Cardiac muscle cell (in vitro differentiated cells and primary cell): Measurements from ENCODE around the gene WDR12. TPM values are rescaled to one million over a fixed set of nuclear protein-coding genes. Genes with fewer than 3 reads are reported as not detected.
"Not testable (repeated sequence)": the region's sequence is repeated elsewhere in the genome, so short reads cannot be mapped to it uniquely, and the experiment has no call there.

Source experiments
- DNase-seq, 2 donors: peaks; one replicate each; pipeline versions ENCODE4 v3.0.0 to v3.0.0-alpha.2; 2010 to 2017; ENCODE audit warnings: low read depth in 1 of 2, low spot score in 1 of 2
- H3K27ac ChIP-seq: fragments of 200-600 bp; sonication (generic); 2 replicates; pipeline ENCODE4 v1.5.1; 2016
- H3K27me3 ChIP-seq: fragments of 200-600 bp; sonication (generic); 2 replicates; pipeline ENCODE4 v1.6.0; 2016; ENCODE audit warnings: control low read depth
- H3K36me3 ChIP-seq: fragments of 200-600 bp; sonication (generic); 2 replicates; pipeline ENCODE4 v1.5.1; 2016; ENCODE audit warnings: control low read depth
- H3K4me1 ChIP-seq: fragments of 200-600 bp; sonication (generic); 2 replicates; pipeline ENCODE4 v1.8.1; 2017; ENCODE audit warnings: low read depth, mild to moderate bottlenecking, mixed run types
- H3K4me3 ChIP-seq: fragments of 200-600 bp; sonication (generic); 2 replicates; pipeline ENCODE4 v1.5.1; 2016; ENCODE audit warnings: mild to moderate bottlenecking
- H3K9me3 ChIP-seq: fragments of 200-600 bp; sonication (generic); 2 replicates; pipeline ENCODE4 v1.5.1; 2017; ENCODE audit warnings: low read depth, mild to moderate bottlenecking, control low read depth
- polyA plus RNA-seq: library from polyadenylated mRNA; unstranded; fragments of >200 nt; fragmentation: Nextera tagmentation; extraction: Ambion mirVana; gene quantifications from 2 replicates; pipeline ENCODE4 v1.2.1, GENCODE V29; 2016
- total RNA-seq: library from RNA; depleted of rRNA; stranded (reverse); fragments of >200 nt; gene quantifications from 2 replicates; pipeline ENCODE4 v1.2.3, GENCODE V29; 2016
- TF ChIP-seq, protein P1 (sequence below): IDR thresholded peaks from 2 replicates; pipeline ENCODE4 v1.5.1; 2012; ENCODE audit warnings: low read depth, mild to moderate bottlenecking, low read length

WDR12 gene
- total and polyA plus RNA-seq, 2 experiments from 2014 or later, result 24.0 to 76.3 TPM

DNA sequence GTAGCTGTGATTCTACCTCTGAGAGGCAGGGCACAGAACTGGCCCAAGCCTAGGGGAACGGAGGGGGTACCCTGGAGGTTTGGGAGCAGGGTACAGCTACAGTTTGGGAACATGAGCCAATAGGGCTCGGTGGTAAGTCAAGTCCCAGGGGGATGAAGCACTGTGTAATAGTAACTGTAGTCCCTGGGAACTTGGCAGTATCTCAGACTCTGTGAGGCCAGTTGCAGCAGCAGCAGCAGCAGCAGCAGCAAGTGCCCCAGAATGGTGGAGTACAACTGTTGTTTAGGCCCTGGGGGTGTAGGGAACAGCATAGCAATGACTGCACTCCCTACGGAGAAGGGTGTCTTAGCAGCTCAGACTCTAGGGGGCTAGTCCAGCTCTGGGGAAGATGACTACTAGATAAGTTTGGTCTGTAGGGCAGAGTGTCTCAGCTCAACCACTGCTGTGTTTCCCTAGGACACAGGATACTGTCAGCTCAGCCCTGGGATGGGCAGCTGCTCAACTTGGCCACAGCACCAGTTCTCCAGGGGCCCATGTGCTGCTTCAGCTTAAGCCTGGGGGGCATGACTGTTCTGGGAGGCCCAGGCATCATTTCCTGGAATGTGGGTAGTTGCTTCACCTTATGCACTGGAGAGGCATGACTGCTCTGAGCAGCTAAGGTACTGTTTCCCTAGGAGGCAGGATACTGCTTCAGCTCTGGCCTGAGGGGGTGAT is 21.1 kb upstream of the WDR12 start:
- Histone ChIP-seq H3K36me3 (no peaks in the 10 kb centered on the region), H3K4me1 (no peaks in the 10 kb centered on the region), H3K27me3 (no peaks in the 10 kb centered on the region), H3K4me3 (no peak overlapping the region), H3K27ac (no peak overlapping the region), H3K9me3 (no peaks in the 10 kb centered on the region)
- peak in 1 of 2 donors; percentile 58 for DNase-seq
- TF ChIP-seq, protein P1, sequence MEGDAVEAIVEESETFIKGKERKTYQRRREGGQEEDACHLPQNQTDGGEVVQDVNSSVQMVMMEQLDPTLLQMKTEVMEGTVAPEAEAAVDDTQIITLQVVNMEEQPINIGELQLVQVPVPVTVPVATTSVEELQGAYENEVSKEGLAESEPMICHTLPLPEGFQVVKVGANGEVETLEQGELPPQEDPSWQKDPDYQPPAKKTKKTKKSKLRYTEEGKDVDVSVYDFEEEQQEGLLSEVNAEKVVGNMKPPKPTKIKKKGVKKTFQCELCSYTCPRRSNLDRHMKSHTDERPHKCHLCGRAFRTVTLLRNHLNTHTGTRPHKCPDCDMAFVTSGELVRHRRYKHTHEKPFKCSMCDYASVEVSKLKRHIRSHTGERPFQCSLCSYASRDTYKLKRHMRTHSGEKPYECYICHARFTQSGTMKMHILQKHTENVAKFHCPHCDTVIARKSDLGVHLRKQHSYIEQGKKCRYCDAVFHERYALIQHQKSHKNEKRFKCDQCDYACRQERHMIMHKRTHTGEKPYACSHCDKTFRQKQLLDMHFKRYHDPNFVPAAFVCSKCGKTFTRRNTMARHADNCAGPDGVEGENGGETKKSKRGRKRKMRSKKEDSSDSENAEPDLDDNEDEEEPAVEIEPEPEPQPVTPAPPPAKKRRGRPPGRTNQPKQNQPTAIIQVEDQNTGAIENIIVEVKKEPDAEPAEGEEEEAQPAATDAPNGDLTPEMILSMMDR, result no peak

DNA sequence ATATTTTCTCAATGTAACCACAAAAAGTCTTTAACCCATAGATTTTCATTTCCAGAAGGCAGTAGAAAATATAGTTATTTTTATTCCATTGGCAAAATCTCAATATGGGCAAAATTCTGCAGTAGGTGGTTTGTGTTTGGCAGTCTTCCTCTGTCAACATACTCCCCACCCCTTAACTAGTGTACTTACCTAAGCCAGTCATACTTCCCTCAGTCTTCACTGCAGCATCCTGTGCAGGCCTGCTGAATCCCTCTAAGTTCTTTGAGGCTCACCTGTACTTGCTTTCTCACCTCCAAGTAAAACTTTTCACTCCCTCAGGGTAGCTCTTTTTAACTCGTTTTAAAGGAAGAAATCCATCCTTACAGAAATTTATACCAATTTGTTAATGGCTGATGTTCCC is 7.4 kb upstream of the WDR12 start:
- no peak for DNase-seq
- Histone ChIP-seq H3K9me3 (no peaks in the 10 kb centered on the region), H3K4me3 (no peak overlapping the region), H3K27me3 (no peaks in the 10 kb centered on the region), H3K4me1 (no peaks in the 10 kb centered on the region), H3K36me3 (peaks cover 18% of the 10 kb centered on the region), H3K27ac (no peak overlapping the region)
- TF ChIP-seq, protein P1, result no peak

DNA sequence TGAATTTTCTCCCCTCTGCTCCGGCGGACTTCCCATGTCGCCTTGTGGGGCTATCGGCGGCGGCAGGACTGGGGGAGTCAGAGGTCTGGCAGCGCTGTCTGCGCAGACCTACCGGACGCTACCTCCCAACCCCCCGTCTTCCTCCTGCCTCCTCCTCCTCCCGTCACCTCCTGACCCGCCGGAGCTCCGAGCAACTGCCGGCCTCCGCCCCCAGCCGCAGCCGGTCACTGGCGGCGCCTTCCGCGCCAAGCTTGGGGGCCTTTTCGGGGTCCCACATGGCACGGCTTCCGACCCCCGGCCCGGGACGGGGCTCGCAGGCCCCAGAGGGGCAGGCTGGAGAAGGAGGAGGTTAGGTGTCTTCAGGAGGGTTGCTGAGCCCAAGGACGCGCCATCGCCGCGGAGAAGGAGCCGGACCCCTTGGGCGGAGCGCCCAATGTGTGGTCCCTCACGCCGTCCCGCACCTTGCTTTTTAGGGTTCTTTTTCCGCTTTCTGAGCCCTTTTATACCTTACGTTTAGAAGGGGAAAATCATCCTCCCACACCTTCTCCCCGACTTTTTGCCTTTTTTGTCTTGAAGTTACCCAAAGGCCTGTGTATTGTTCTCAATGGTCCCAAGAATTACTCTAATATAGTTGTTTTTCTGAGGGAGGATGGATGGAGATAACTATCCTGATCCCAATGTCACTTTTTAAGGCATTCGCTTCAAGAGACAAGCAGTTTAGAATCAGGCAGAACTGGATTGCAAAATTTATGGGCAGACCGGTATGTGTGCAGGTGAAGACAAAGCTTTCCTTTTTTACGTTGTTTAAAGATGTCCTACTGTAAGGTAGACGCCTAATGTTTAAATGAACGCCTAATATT is 1.1 kb upstream of the WDR12 start:
- H3K4me1 ChIP-seq, H3K27me3 ChIP-seq, H3K36me3 ChIP-seq, H3K9me3 ChIP-seq, DNase-seq: not testable (repeated sequence)
- Histone ChIP-seq H3K4me3 (peak overlapping the region; percentile 91), H3K27ac (peak overlapping the region; percentile 76)

DNA sequence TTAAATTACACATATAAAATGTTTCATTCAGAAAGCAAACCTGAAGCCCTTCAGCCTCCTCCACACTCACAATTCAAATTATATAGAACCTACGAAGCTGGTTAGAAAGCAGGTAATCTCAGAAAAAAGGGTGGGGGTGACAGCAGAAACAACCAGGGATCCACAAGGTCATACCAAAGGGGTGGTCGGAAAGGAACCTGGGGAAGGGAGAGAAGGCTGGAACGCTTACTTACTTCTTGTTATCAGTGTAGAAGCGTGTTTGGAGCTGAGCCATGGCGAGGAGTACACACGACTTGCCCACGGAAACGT is 316 bp downstream of the WDR12 start:
- Histone ChIP-seq H3K4me1 (peaks cover 9% of the 10 kb centered on the region), H3K27me3 (no peaks in the 10 kb centered on the region), H3K9me3 (no peaks in the 10 kb centered on the region), H3K27ac (peak overlapping the region; percentile 76), H3K4me3 (peak overlapping the region; percentile 91), H3K36me3 (peaks cover 4% of the 10 kb centered on the region)
- TF ChIP-seq, protein P1, result no peak
- no peak for DNase-seq

DNA sequence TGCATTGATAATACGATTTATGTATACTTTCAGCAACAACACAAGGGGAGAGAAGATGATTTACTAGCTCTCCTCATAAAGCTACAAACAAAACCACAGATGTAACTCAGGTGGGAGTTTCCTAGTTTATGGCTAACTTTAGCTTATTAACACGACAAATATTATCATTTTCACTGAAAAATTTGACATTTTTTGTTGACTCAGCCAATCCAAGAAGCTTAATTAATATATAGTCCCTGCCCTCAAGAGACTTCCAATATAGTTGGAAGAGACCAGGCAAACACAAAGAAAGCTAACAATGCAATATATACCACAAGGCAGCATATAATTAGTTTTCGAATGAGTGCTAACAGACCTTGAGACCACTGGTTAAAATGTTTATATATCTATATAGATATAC is 775 bp downstream of the WDR12 start:
- H3K27ac ChIP-seq, result peak overlapping the region; percentile 76
- peak overlapping the region; percentile 91 for H3K4me3 ChIP-seq
- H3K36me3 ChIP-seq, result peaks cover 6% of the 10 kb centered on the region
- H3K9me3 ChIP-seq, result no peaks in the 10 kb centered on the region
- H3K4me1 ChIP-seq, result peaks cover 9% of the 10 kb centered on the region
- no peaks in the 10 kb centered on the region for H3K27me3 ChIP-seq
- TF ChIP-seq, protein P1, result no peak
- no peak for DNase-seq

DNA sequence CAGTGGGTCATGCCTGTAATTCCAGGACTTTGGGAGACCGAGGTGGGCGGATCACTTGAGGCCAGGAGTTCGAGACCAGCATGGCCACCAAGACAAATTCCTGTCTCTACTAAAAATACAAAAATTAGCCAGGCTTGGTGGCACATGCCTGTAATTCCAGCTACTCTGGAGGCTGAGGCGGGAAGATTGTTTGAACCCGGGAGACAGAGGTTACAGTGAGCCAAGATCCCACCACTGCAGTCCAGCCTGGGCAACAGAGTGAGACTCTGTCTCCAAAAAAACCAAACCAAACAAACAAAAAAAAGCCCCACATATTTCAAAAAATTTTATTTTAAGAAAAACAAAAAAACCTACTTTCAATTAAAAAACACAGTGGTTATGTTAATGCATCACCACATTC is 1.2 kb downstream of the WDR12 start:
- peak overlapping the region; percentile 91 for H3K4me3 ChIP-seq
- H3K27me3 ChIP-seq, H3K9me3 ChIP-seq, H3K36me3 ChIP-seq, H3K4me1 ChIP-seq, DNase-seq, H3K27ac ChIP-seq: not testable (repeated sequence)
